Fibroblast of skin of left quadriceps (primary cell): ENCODE measurements around the gene TRAPPC3.
"Not testable (repeated sequence)": the region's sequence is repeated elsewhere in the genome, so short reads cannot be mapped to it uniquely, and the experiment has no call there.

Source experiments
- DNase-seq, 2 experiments: peaks; one replicate each; pipeline ENCODE4 v3.0.0-alpha.2; 2013; ENCODE audit warnings: low read depth in 2 of 2

TRAPPC3 gene

GRCh38 chr1:36149237-36149972, at the start of gene TRAPPC3:
Gene TRAPPC3, minus strand, starts transcription at chr1:36149486. Its CDS starts 108 bp downstream, at chr1:36149378.
- peak; percentile 99 for DNase-seq

- DNase-seq = no peak
These were observed 49.4 kb upstream of the TRAPPC3 start for GRCh38 chr1:36198641-36199040.

GRCh38 chr1:36196805-36197204, 47.5 kb upstream of the TRAPPC3 start:
- DNase-seq = not testable (repeated sequence)

GRCh38 chr1:36187800-36188593, 38.7 kb upstream of the TRAPPC3 start:
- peak; percentile 75 to 77 for DNase-seq

GRCh38 chr1:36183309-36183856, 34.1 kb upstream of the TRAPPC3 start:
- no peak for DNase-seq

GRCh38 chr1:36182734-36183133, 33.4 kb upstream of the TRAPPC3 start:
- DNase-seq = no peak

GRCh38 chr1:36179220-36179600, 29.9 kb upstream of the TRAPPC3 start:
- DNase-seq = no peak

GRCh38 chr1:36178471-36179219, 29.4 kb upstream of the TRAPPC3 start:
- DNase-seq = no peak

- DNase-seq = no peak
These were observed 28.5 kb upstream of the TRAPPC3 start for GRCh38 chr1:36177589-36178431.

GRCh38 chr1:36176106-36176949, 27.0 kb upstream of the TRAPPC3 start:
- no peak for DNase-seq

GRCh38 chr1:36175137-36176095, 26.1 kb upstream of the TRAPPC3 start:
- no peak for DNase-seq

GRCh38 chr1:36174713-36175112, 25.4 kb upstream of the TRAPPC3 start:
- DNase-seq = no peak

GRCh38 chr1:36172983-36173382, 23.7 kb upstream of the TRAPPC3 start:
- peak in 1 of 2 experiments; percentile 36 for DNase-seq

- DNase-seq = no peak
These were observed 22.9 kb upstream of the TRAPPC3 start for GRCh38 chr1:36172017-36172747.

GRCh38 chr1:36170643-36171412, 21.5 kb upstream of the TRAPPC3 start:
- DNase-seq = no peak

- no peak for DNase-seq
These were observed 19.2 kb upstream of the TRAPPC3 start for GRCh38 chr1:36168514-36168913.
